HepG2 (cell line): Measurements from ENCODE around the gene FAM3A. TPM values are rescaled to one million over a fixed set of nuclear protein-coding genes. Genes with fewer than 3 reads are reported as not detected.
A peak's percentile ranks its signal among the peaks of the same experiment; 100 is the strongest.

ENCODE experiments used
- HNRNPUL1 ChIP-seq: fragments of 200-400 bp; formaldehyde crosslinking; IDR thresholded peaks from 2 replicates; pipeline ENCODE4 v1.6.1; 2017; ENCODE audit warnings: low read depth, mild to moderate bottlenecking, low read length, moderate library complexity
- JARID2 ChIP-seq: sonication (generic); formaldehyde crosslinking; IDR thresholded peaks from 2 replicates; pipeline ENCODE4 v1.8.1; 2023; ENCODE audit warnings: missing genetic modification reagents, inconsistent platforms; ENCODE audit not compliant: insufficient replicate concordance
- JUN ChIP-seq: sonication (generic); formaldehyde crosslinking; IDR thresholded peaks from 2 replicates; pipeline ENCODE4 v1.4.0; 2020; ENCODE audit warnings: mild to moderate bottlenecking, missing genetic modification reagents
- NFAT5 ChIP-seq: sonication (generic); formaldehyde crosslinking; IDR thresholded peaks from 2 replicates; pipeline ENCODE4 v1.4.0; 2020; ENCODE audit warnings: missing genetic modification reagents
- PHF5A ChIP-seq: IDR thresholded peaks from one replicate; pipeline ENCODE4 v1.6.1; 2018; ENCODE audit warnings: low read depth, missing genetic modification reagents; ENCODE audit not compliant: unreplicated experiment
- U2AF2 ChIP-seq: fragments of 200-400 bp; formaldehyde crosslinking; IDR thresholded peaks from 2 replicates; pipeline ENCODE4 v1.6.1; 2017; ENCODE audit warnings: low read depth, mild to moderate bottlenecking, low read length
- YEATS2 ChIP-seq: sonication (generic); formaldehyde crosslinking; IDR thresholded peaks from 2 replicates; pipeline ENCODE4 v1.4.0; 2020; ENCODE audit warnings: missing genetic modification reagents, borderline replicate concordance
- ZBTB4 ChIP-seq: sonication (generic); formaldehyde crosslinking; IDR thresholded peaks from 2 replicates; pipeline ENCODE4 v1.4.0; 2020; ENCODE audit warnings: missing genetic modification reagents, mild to moderate bottlenecking, borderline replicate concordance
- ZFYVE20 ChIP-seq: sonication (generic); formaldehyde crosslinking; IDR thresholded peaks from 2 replicates; pipeline ENCODE4 v1.8.0; 2023; ENCODE audit warnings: low read depth, mild to moderate bottlenecking, moderate library complexity, missing genetic modification reagents, borderline replicate concordance
- ZNF124 ChIP-seq: sonication (generic); formaldehyde crosslinking; IDR thresholded peaks from 2 replicates; pipeline ENCODE4 v1.4.0; 2020; ENCODE audit warnings: missing genetic modification reagents
- ZNF276 ChIP-seq: sonication (generic); formaldehyde crosslinking; IDR thresholded peaks from 2 replicates; pipeline ENCODE4 v1.4.0; 2020; ENCODE audit warnings: mild to moderate bottlenecking, low read depth, missing genetic modification reagents
- ZNF772 ChIP-seq: sonication (generic); formaldehyde crosslinking; IDR thresholded peaks from 2 replicates; pipeline ENCODE4 v1.5.0; 2020; ENCODE audit warnings: mild to moderate bottlenecking, missing genetic modification reagents
- ZNF782 ChIP-seq: sonication (generic); formaldehyde crosslinking; IDR thresholded peaks from 2 replicates; pipeline ENCODE4 v1.4.0; 2020; ENCODE audit warnings: missing genetic modification reagents, mild to moderate bottlenecking, borderline replicate concordance
- ZSCAN9 ChIP-seq: IDR thresholded peaks from 2 replicates; pipeline ENCODE4 v1.6.1; 2016; ENCODE audit warnings: borderline replicate concordance
- polyA plus RNA-seq, 8 experiments: library from polyadenylated mRNA; depleted of rRNA in 3 of 8; stranded (reverse) in 7 of 8; unstranded in 1 of 8; fragments of >200 nt; fragmentation: Illumina TruSeq in 4 of 8; extraction: Trizol in 4 of 8; gene quantifications; 2 replicates each; pipeline versions ENCODE4 v1.2.1 to v1.2.3, GENCODE V29; 2011 to 2016; ENCODE audit warnings: low read depth in 4 of 8, missing spikeins in 1 of 8, mixed read lengths in 1 of 8; ENCODE audit not compliant: insufficient read depth in 1 of 8
- total RNA-seq, 5 experiments: library from RNA; depleted of rRNA; stranded (reverse); fragments of >200 nt; fragmentation: Illumina TruSeq; extraction: Trizol; gene quantifications; 2 replicates each; pipeline ENCODE4 v1.2.3, GENCODE V29; 2016; ENCODE audit warnings: low read depth in 1 of 5
- TF ChIP-seq, protein P1 (sequence below): sonication (generic); formaldehyde crosslinking; IDR thresholded peaks from 2 replicates; pipeline ENCODE4 v1.4.0; 2020; ENCODE audit warnings: missing genetic modification reagents

Gene FAM3A
- total and polyA plus RNA-seq, 2 of the 13 experiments (the other 11 are each of a cell fraction or from before 2014, with no cell fraction given) = 11.2 to 22.7 TPM

GRCh38 chrX:154478728-154479622 lies 37.1 kb downstream of the FAM3A start, which contains the start of gene LAGE3 (continued):
- TF ChIP-seq ZBTB4 (CRISPR knock-in tag) = peak; percentile 78; the same call in 1 of the 2 replicates
- no peak for TF ChIP-seq PHF5A (CRISPR knock-in tag)
- TF ChIP-seq ZSCAN9 (CRISPR knock-in tag) = 0 out of 2 replicates have a peak, but pooled peaks have one; percentile 36
- TF ChIP-seq JARID2 (CRISPR knock-in tag) = no peak
- 0 out of 2 replicates have a peak, but pooled peaks have one; percentile 32 for TF ChIP-seq ZNF782 (CRISPR knock-in tag)
- 0 out of 2 replicates have a peak, but pooled peaks have one; percentile 58 for TF ChIP-seq ZNF276 (CRISPR knock-in tag)
- TF ChIP-seq HNRNPUL1 = no peak
- no peak for TF ChIP-seq ZNF124
- no peak for TF ChIP-seq YEATS2 (CRISPR knock-in tag)
- TF ChIP-seq ZFYVE20 (CRISPR knock-in tag) = no peak
- TF ChIP-seq, protein P1, sequence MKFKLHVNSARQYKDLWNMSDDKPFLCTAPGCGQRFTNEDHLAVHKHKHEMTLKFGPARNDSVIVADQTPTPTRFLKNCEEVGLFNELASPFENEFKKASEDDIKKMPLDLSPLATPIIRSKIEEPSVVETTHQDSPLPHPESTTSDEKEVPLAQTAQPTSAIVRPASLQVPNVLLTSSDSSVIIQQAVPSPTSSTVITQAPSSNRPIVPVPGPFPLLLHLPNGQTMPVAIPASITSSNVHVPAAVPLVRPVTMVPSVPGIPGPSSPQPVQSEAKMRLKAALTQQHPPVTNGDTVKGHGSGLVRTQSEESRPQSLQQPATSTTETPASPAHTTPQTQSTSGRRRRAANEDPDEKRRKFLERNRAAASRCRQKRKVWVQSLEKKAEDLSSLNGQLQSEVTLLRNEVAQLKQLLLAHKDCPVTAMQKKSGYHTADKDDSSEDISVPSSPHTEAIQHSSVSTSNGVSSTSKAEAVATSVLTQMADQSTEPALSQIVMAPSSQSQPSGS (CRISPR knock-in tag) = no peak
- 0 out of 2 replicates have a peak, but pooled peaks have one; percentile 34 for TF ChIP-seq JUN (CRISPR knock-in tag)
- no peak for TF ChIP-seq U2AF2
- TF ChIP-seq NFAT5 = peak; percentile 82; the same call in 1 of the 2 replicates
- peak; percentile 74; the same call in 1 of the 2 replicates for TF ChIP-seq ZNF772 (CRISPR knock-in tag)
